SU-DHL-6 (cell line): Measurements from ENCODE around the gene TMEM175.

Source experiments
- CTCF ChIP-seq: fragments of 200-600 bp; sonication (generic); IDR thresholded peaks from one replicate; pipeline ENCODE4 v1.5.1; 2017; ENCODE audit warnings: antibody characterized with exemption, mild to moderate bottlenecking, low read length, moderate library complexity; ENCODE audit not compliant: insufficient read depth, poor library complexity, severe bottlenecking
- EZH2phosphoT487 ChIP-seq: fragments of 200-600 bp; sonication (generic), shearing (Covaris generic); conservative IDR thresholded peaks from 2 replicates; pipeline ENCODE4 v1.6.1; 2018; ENCODE audit warnings: mild to moderate bottlenecking, antibody characterized with exemption, low read length, moderate library complexity, mixed read lengths

GRCh38 chr4:959338-960139 is 27.3 kb downstream of the TMEM175 start:
- TF ChIP-seq CTCF (no peak), EZH2phosphoT487 (no peak)
